Gastroesophageal sphincter (tissue), 3 donors: Measurements from ENCODE around the gene UBE2G2.

Source experiments
- CTCF ChIP-seq, 4 experiments: fragments of 200-600 bp in 2 of 4; fragments of 450-650 bp in 2 of 4; sonication (generic) in 1 of 4; IDR thresholded peaks; one replicate each; pipeline ENCODE4 v1.5.1; 2017 to 2019; ENCODE audit warnings: antibody characterized with exemption in 4 of 4, mild to moderate bottlenecking in 2 of 4, moderate library complexity in 2 of 4
- POLR2A ChIP-seq, 2 donors: fragments of 450-650 bp; IDR thresholded peaks; one replicate each; pipeline ENCODE4 v1.6.1; 2017; ENCODE audit warnings: antibody characterized with exemption in 2 of 2, mild to moderate bottlenecking in 2 of 2, moderate library complexity in 1 of 2
- POLR2AphosphoS5 ChIP-seq: sonication (generic); formaldehyde crosslinking; IDR thresholded peaks from one replicate; pipeline ENCODE4 v1.6.1; 2017; ENCODE audit warnings: antibody characterized with exemption

GRCh38 chr21:44742418-44743153 is 59.0 kb downstream of the UBE2G2 start:
- TF ChIP-seq CTCF (IDR thresholded peaks at IDR 0.05) (no peak), POLR2AphosphoS5 (no peak), POLR2A (IDR thresholded peaks at IDR 0.05) (no peak)
